ENCODE measurements around the gene IPO11.

DNA sequence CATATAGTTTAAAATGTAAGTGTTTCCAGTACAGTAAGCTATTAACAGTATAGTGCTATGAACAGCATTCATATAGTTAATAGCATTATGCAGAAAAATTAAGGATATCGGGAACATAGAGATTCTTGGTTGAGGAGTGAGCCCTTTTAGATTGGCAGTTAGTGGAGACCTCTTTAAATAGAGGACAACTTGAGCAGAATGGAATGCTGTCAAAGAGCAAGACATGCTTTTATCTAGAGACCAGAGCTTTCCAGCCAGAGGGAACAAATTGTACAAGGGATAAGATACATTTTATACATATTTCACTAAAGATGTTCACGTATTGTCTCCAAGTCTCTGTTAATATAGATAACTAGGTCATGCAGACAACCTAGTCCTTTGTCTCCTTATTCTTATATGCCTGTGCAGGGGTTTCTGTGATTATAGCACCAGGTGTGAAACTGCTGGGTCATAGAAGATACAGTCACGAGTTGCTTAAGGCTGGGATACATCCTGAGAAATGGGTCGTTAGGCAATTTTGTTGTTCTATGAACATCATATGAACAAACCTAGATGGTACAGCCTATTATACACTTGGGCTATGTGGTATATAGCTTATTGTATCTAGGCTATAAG, 6.0 kb downstream of the IPO11 start:
- TF ChIP-seq, protein P1, sequence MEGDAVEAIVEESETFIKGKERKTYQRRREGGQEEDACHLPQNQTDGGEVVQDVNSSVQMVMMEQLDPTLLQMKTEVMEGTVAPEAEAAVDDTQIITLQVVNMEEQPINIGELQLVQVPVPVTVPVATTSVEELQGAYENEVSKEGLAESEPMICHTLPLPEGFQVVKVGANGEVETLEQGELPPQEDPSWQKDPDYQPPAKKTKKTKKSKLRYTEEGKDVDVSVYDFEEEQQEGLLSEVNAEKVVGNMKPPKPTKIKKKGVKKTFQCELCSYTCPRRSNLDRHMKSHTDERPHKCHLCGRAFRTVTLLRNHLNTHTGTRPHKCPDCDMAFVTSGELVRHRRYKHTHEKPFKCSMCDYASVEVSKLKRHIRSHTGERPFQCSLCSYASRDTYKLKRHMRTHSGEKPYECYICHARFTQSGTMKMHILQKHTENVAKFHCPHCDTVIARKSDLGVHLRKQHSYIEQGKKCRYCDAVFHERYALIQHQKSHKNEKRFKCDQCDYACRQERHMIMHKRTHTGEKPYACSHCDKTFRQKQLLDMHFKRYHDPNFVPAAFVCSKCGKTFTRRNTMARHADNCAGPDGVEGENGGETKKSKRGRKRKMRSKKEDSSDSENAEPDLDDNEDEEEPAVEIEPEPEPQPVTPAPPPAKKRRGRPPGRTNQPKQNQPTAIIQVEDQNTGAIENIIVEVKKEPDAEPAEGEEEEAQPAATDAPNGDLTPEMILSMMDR (IDR thresholded peaks at IDR 0.05; ENCODE audit: insufficient read depth, low read length, poor library complexity, severe bottlenecking) = no peak
- no peak for TF ChIP-seq EZH2phosphoT487 (conservative IDR thresholded peaks at IDR 0.05; ENCODE audit: low read length)
